ENCODE measurements around the gene UPF3A.
"Not testable (repeated sequence)": the region's sequence is repeated elsewhere in the genome, so short reads cannot be mapped to it uniquely, and the experiment has no call there.

The UPF3A gene

GRCh38 chr13:114261328-114261965, 20.0 kb upstream of the UPF3A start:
- no peak for DNase-seq (ENCODE audit: low read depth, low spot score)
- in situ Hi-C loops (cut with HindIII; ENCODE audit: low sequenced_read_pairs): no loop called here
- no peak overlapping the region for H3K4me3 ChIP-seq (ENCODE audit: low read depth, low read length)
- TF ChIP-seq CTCF (IDR thresholded peaks at IDR 0.05; ENCODE audit: low read depth, low read length): no peak

- TF ChIP-seq CTCF (IDR thresholded peaks at IDR 0.05; ENCODE audit: low read depth, low read length): no peak
- H3K4me3 ChIP-seq (ENCODE audit: low read depth, low read length): no peak overlapping the region
- in situ Hi-C loops (cut with HindIII; ENCODE audit: low sequenced_read_pairs): no loop called here
- DNase-seq (ENCODE audit: low read depth, low spot score): no peak
Measured at GRCh38 chr13:114263578-114263977, 17.8 kb upstream of the UPF3A start.

GRCh38 chr13:114264313-114264712, 17.1 kb upstream of the UPF3A start:
- in situ Hi-C loops (cut with HindIII; ENCODE audit: low sequenced_read_pairs); DNase-seq (ENCODE audit: low read depth, low spot score); H3K4me3 ChIP-seq (ENCODE audit: low read depth, low read length): not testable (repeated sequence)

GRCh38 chr13:114264886-114265611, 16.4 kb upstream of the UPF3A start:
- TF ChIP-seq CTCF (IDR thresholded peaks at IDR 0.05; ENCODE audit: low read depth, low read length): no peak
- in situ Hi-C loops (cut with HindIII; ENCODE audit: low sequenced_read_pairs): no loop called here
- H3K4me3 ChIP-seq (ENCODE audit: low read depth, low read length): no peak overlapping the region
- peak; percentile 78 for DNase-seq (ENCODE audit: low read depth, low spot score)

GRCh38 chr13:114266241-114266640, 15.2 kb upstream of the UPF3A start:
- no peak for TF ChIP-seq CTCF (IDR thresholded peaks at IDR 0.05; ENCODE audit: low read depth, low read length)
- in situ Hi-C loops (cut with HindIII; ENCODE audit: low sequenced_read_pairs): no loop called here
- H3K4me3 ChIP-seq (ENCODE audit: low read depth, low read length): no peak overlapping the region
- DNase-seq (ENCODE audit: low read depth, low spot score): no peak

GRCh38 chr13:114268344-114269280, 12.8 kb upstream of the UPF3A start:
- peak; percentile 52 for DNase-seq (ENCODE audit: low read depth, low spot score)
- in situ Hi-C loops (cut with HindIII; ENCODE audit: low sequenced_read_pairs): no loop called here
- no peak overlapping the region for H3K4me3 ChIP-seq (ENCODE audit: low read depth, low read length)

More at GRCh38 chr13:114268344-114269280, 12.8 kb upstream of the UPF3A start:
- TF ChIP-seq CTCF (IDR thresholded peaks at IDR 0.05; ENCODE audit: low read depth, low read length): no peak
